HFF-Myc (cell line): Measurements from ENCODE around the gene PGBD5.

Experiments used
- DNase-seq: peaks from one replicate; pipeline ENCODE4 v3.0.0-alpha.2; 2011; ENCODE audit warnings: low read depth; ENCODE audit errors: extremely low read depth
- H3K4me3 ChIP-seq: replicated peaks from 2 replicates; pipeline ENCODE4 v1.5.1; 2011; ENCODE audit warnings: low read depth, mild to moderate bottlenecking, control low read depth, low read length
- CTCF ChIP-seq: IDR thresholded peaks from 2 replicates; pipeline ENCODE4 v1.5.1; 2012; ENCODE audit warnings: mild to moderate bottlenecking, low read depth, low read length, control low read depth; ENCODE audit errors: missing control alignments

PGBD5 gene

GRCh38 chr1:230392920-230393521 lies 33.1 kb downstream of the PGBD5 start:
- DNase-seq = no peak
- TF ChIP-seq CTCF = no peak
- no peak overlapping the region for H3K4me3 ChIP-seq

GRCh38 chr1:230392536-230392909 lies 33.6 kb downstream of the PGBD5 start:
- no peak for DNase-seq
- no peak overlapping the region for H3K4me3 ChIP-seq
- no peak for TF ChIP-seq CTCF

- no peak overlapping the region for H3K4me3 ChIP-seq
- TF ChIP-seq CTCF = no peak
- no peak for DNase-seq
These were observed 34.2 kb downstream of the PGBD5 start for GRCh38 chr1:230391776-230392535.

- DNase-seq = no peak
- H3K4me3 ChIP-seq = no peak overlapping the region
- TF ChIP-seq CTCF = no peak
These were observed 35.8 kb downstream of the PGBD5 start for GRCh38 chr1:230390371-230390770.

GRCh38 chr1:230387876-230388275 lies 38.3 kb downstream of the PGBD5 start:
- no peak for TF ChIP-seq CTCF
- no peak overlapping the region for H3K4me3 ChIP-seq
- no peak for DNase-seq

- no peak overlapping the region for H3K4me3 ChIP-seq
- DNase-seq = no peak
- TF ChIP-seq CTCF = no peak
These were observed 38.8 kb downstream of the PGBD5 start for GRCh38 chr1:230387296-230387695.
